GM21381 (cell line): ENCODE measurements around the gene DQX1.
A peak's percentile ranks its signal among the peaks of the same experiment; 100 is the strongest.
"Not testable (repeated sequence)": the region's sequence is repeated elsewhere in the genome, so short reads cannot be mapped to it uniquely, and the experiment has no call there.

Experiments used
- ATAC-seq: cut with Tn5 transposase; IDR thresholded peaks from one replicate; pipeline ENCODE4 v1.9.1; 2021; ENCODE audit warnings: mild to moderate bottlenecking, moderate library complexity; ENCODE audit not compliant: unreplicated experiment

DQX1 gene

DNA sequence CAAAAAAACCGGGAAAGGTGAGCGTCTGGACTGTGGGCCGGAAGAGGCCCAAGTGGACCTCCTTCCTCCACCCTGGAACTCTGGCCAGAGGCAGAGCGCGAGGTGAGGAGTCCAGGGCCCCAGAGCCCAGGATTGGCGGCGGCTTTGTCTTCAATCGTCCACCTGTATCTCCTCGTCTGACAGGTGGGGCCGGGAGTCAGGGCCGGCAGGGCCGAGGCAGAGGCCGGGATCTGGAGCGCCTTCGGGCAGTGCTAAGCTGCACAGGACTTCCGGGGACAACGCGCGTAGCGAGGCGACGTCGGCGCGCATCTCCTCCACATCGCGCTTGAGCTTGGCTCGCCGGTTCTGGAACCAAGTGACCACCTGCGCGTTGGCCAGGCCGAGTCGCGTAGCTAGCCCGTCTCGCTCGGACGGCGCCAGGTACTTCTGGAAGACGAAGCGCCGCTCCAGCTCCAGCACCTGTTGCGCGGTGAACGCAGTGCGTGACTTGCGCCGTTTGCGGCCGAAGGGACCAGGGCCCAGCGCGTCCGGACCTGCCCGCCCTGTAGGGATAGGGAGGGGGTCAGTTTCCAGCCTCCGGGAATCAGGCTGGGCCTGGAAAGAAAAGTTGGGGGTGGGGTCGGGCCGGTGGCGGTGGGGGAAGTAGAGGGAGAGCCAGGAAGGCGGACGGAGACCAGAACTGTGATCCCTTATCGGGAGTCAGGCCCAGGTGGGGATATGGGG lies 28.1 kb downstream of the DQX1 start:
- ATAC-seq = no peak

DNA sequence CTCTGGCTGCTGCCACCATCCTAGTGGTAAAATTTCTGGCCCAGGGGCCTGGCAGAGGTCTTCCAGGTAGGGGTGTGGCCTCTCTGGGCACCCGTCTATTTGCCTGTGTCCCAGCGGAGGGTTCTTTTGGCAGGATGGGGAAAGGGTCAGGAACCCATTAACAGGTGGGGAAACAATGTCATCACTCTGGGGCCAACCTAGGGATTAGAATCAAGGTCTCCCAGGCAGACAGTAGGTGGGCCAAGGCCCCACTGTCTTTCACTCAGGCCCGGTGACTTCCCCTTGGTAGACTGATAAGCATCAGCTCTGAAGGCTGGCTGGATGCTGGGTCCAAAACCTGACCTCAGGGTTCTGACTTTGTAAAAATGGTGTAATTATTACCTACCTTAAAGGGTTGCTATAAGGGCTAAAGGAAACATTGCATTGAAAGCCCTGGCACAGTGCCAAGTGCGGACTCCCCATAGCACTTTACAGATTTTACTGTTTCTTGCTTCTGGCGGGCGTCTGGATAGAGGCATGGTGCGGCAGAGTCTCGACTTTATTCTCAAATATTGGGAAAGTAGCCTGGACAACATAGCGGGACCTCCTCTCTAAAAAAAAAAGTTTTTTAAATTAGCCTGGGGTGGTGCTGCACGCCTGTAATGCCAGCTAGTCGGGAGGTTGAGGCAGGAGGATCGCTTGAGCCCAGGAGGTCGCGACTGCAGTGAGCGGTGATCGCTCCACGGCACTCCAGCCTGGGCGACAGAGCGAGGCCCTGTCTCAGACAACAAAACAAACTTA lies 28.8 kb downstream of the DQX1 start:
- ATAC-seq = no peak

DNA sequence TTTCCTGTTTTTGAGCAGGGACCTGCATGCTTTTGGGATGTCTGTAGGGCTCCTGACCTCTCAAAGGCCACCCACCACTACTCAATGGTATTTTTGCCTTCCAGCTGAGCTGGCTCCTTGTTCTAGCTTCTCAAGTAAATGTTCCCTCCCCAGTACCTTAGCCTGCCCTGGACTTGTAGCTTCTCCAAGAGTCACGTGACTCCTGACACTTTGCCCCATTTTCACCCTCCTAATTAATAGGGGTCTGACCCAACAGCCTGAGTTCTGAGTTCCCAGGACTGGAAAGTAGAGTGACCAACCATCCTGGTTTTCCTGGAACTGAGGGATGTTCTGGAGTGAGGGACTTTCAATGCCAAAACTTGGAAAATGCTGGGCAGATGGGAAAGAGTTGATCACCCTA lies 30.6 kb downstream of the DQX1 start:
- no peak for ATAC-seq

DNA sequence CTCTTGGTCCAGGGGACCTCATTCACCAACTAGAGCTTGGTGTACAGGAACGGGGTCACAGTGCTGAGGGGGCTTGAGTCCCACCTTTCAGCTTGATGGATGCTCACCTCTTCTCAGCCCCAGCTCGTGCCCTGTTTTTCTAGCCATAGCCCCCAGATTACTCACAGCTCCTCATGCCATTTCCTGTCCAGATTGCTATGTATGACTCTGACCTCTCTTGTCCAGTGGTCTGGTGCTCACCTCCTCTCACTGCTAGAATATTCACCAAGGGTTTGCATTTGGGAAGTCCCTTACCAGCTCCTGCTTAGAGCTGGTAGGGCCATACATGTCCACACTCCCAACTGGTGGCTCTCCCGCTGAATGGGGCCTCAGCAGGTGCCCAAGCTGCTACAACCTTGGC lies 32.5 kb downstream of the DQX1 start:
- ATAC-seq = no peak

DNA sequence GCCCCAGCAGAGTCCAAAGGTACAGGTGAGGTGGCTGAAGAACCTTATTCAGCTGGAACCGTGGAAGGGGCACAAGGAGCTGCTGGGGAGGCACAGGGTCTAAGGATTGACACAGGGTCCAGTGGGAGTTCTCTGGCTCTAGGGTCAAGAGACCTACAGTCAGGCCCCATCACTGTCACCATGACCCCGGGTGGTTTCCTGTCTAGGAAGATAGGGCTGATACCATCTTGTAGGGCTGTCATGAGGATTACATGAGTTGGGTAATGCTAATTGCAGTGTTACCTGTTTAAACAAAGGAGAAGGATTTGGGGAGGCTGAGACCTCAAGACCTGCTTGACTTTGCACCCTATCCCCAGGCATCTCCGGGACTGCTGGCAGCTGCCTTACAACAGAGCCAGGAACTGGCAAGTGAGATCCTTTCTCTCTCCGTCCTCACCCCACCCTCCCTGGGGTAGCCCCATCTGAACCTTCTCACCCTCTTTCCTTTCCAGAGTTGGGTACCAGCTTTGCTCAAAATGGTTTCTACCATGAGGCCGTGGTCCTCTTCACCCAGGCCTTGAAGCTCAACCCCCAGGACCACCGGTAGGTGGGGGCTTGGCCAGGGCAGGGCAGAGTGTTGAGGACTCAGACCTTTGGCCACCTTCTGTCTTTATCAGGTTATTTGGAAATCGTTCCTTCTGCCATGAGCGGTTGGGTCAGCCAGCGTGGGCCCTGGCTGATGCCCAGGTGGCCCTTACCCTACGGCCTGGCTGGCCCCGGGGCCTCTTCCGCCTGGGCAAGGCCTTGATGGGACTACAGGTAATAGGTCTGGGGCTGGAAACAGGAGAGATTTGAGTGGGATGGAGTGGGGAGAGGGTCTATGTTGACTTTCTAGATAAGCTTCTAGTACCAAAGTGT lies 34.1 kb downstream of the DQX1 start:
- no peak for ATAC-seq

DNA sequence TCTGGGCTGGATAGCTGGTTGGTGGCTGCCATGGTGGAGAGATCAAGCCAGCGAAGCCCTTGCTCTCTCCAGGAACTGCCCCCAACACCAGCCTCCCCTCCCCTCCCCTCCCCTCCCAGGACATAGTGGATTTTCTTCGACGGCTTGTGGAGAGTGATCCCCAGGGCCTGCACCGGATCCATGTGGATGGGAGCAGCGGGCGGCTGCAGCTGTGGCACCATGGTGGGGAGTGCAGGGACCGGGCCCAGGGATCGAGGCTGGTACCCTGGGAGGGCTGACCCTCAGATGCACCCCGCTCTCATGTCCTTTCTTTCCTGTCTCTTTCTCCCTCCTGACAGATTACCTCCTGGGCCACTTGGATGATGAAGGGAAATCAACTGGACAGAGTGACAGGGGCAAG lies 36.1 kb downstream of the DQX1 start:
- no peak for ATAC-seq

DNA sequence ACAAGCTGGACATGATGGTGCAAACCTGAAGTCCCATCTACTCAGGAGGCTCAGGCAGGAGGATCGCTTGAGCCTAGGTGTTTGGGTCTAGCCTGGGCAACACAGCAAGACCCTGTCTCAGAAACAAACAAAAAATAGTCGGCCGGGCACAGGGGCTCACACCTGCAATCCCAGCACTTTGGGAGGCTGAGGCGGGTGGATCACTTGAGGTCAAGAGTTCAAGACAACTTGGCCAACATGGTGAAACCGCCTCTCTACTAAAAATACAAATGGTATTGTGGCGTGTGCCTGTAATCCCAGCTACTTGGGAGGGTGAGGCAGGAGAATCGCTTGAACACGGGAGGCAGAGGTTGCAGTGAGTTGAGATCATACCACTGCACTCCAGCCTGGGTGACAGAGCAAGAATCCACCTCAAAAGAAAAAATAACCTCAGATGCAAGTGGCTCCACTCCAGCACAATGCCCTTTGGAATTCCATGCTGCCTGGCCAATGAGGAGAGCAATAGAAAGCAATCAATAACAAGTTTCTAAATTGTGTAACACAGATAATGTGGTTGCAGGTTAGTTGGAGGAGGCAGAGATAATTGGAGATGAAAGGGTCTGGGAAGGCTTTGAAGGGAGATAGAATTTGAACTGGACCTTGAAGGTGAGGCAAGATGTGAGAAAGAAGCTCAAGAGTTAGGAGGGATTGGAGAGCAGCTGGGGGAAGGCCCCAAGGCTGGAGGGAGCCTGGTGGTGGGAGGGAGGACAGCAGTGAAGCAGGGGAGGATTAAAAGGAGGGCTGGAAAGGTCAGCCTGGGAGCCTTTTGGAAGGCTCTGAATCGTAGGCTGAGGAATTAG lies 37.2 kb downstream of the DQX1 start:
- ATAC-seq = no peak

DNA sequence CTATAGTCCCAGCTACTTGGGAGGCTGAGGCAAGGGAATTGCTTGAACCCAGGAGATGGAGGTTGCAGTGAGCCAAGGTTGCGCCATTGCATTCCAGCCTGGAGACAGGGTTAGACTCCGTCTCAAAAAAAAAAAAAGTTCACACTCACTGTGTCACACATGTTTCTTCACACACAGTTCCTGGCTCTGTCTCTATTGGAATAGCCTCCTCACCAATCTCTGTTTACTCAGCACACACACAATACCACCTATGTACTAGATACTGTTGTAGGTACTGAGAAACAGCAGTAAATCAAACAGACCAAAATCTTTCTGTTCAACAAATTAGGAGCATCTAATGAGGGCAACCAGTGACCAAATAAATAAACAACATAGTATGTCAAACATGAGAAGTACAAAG lies 39.9 kb downstream of the DQX1 start:
- ATAC-seq = no peak

DNA sequence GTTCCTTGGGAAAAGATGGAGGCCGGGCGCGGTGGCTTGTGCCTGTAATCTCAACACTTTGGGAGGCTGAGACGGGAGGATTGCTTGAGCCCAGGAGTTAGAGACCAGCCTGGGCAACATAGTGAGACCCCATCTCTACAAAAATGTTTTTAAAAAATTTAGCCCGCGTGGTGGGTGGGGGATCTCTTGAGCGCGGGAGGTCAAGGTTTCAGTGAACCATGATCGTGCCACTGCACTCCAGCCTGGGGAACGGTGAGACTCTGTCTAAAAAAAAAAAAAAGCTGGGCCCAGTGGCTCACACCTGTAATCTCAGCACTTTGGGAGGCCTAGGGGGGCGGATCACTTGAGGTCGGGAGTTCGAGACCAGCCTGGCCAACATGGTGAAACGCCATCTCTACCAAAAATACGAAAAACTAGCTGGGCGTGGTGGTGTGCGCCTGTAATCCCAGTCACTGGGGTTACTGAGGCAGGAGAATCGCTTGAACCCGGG lies 42.3 kb downstream of the DQX1 start:
- not testable (repeated sequence) for ATAC-seq

DNA sequence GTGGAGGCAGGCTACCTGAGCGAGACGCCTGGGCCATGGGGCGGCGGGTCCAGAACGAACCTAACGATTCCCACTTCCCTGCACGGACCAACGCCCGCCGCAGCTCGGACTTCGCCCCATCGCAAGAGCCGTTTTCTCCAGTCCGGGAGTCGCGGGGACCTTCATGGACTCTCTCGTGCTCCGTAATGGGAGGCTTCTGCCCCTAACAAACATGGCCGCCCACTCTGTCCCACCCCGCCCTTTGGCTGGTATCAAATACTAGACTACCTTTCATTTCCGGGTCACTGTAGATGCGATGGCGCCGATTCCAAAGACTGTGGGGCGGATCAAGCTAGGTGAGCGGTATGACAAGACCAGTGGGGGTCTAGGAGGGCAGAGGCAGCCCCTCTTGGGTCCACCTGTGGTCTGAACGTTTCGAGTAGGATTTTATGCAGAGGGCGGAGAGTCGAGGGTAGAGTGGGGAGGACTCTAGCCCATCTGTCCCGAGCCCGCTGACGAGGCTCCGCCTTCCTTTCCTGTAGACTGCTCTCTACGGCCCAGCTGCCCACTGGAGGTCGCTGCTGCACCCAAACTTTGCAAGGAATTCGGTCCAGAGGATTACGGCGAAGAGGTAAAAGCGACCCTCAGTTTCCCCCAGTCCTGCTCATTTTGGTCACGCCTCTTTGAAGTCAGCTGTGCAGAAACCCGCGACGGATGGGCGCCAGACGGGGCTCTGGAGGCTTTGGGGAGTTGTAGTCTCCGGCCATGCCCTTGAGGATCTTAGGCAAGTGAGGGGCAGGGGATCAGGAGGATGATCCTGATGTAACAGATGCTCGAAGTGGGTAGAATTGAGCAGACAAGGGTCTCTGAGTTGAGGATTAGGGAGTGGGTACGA lies 43.0 kb downstream of the DQX1 start, which contains the start of the genes CCDC142 and TTC31:
TSS of gene CCDC142 (minus strand) at position 198 of the 874 bp plus-strand sequence. CDS start at position 37, 161 bp downstream.
TSS of gene TTC31 (plus strand) at position 281 of the 874 bp plus-strand sequence. CDS start at position 296, 15 bp downstream.
- ATAC-seq = peak; percentile 86

DNA sequence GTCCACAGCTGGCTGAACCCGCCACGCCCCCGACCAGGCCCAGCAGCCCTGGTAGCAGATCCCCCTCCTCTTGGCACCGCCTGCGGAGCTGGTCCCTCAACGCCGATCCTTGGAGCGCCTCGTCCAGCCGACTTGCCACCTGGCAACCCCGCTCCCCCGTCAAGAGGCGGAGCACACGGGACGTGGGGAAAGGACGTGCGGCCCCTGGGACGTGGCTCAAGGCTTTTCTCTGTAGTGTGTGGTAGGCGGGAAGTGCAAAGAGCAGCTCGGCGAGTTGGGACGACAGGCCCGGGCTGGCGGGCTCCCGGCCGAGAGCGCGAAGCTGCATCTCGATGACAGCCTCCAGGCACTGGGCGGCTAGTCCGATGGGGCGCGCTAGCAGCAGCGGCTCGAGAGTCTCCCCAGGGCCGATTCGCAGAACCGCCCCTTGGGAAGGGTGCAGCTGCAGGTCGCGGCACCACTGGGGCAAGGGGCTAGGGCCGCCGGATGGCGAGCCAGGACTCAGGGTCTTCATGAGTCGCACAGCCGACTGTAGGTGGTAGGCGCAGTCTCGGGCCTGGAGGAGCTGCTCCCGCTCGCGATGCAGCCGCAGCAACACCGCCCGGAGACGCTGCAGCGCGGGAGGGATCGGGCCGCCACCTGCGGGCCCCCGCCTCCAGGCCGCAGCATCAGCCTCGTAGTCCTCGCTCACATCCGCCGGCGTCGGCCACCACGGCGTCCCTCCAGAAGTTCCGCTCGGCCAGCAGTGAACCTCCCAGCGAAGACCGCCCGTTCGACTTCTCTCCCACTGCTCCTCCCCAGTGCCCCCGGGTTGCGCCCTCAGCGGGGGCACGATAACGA lies 43.9 kb downstream of the DQX1 start:
- peak; percentile 34 for ATAC-seq

DNA sequence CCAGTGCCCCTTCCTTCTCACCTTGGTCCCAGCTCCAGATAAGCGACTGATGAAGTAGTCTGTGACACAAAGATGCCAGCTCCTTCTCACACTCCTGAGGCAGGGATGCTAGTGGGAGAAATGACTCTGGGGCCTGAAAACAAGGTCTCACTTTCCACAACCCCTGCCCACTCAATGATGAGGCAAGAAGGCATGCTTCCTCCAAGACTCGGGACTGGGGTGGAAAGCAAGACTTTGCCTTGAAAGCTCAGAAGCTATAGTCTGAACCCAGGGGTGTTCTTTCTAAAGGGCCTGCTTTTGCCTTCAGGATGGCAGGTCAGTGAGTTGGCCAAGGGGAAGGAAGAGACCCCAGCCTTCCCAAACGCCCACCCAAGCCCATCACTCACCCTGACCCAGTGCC lies 44.6 kb downstream of the DQX1 start:
- no peak for ATAC-seq

DNA sequence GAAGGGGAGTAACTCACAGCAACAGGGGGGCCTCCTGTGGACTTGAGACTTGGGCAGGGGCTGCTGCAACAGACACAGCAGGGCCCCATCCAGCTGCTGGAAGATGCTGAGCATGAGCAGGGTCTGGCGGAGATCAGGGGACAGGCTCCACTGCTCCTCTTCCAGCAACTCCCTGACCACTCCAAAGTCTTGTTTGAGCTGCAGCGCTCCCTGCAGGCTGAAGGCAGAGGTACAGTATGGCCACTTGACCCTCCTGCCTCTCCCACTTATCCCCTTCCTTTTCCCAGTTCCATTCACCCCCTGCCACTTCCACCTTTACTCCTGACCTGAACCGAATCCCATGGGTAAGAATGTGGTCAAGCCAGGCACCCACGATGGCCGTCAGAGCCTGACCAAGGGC lies 51.1 kb downstream of the DQX1 start:
- ATAC-seq = no peak

DNA sequence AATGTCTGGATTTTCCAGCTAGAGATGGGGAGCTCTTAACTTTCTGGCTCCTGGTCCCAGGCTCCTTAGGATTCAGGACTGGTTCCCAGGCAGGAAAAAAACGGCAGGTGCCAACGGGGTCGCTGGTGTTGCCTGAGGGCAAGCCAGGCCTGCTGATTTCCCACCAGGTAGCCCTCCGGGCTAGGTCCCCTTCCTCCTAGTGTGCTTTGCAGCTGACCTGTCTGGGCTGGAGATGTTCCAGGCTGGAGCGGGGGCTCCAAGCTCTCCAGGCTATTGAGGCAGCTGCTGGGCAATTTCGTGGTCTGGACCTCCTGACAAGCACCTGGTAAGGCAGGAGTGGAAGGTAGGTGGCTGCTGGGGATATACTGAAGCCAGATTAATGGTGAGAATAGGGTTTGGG lies 51.5 kb downstream of the DQX1 start:
- no peak for ATAC-seq

DNA sequence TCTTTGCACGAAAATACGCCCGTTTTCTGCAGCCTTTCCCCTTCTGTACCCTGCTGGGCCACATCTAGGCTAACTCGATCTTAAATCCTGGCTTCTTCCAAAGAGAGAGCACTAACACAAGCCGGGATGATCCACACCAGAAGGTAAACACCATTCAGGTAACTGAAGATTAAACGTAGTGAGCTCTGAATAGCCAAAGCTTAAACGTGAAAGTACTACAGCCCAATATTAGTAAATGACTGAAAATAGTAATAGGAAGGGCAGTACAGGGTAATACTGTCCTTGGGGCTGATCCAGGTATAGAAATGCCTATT lies 53.1 kb downstream of the DQX1 start:
- no peak for ATAC-seq

DNA sequence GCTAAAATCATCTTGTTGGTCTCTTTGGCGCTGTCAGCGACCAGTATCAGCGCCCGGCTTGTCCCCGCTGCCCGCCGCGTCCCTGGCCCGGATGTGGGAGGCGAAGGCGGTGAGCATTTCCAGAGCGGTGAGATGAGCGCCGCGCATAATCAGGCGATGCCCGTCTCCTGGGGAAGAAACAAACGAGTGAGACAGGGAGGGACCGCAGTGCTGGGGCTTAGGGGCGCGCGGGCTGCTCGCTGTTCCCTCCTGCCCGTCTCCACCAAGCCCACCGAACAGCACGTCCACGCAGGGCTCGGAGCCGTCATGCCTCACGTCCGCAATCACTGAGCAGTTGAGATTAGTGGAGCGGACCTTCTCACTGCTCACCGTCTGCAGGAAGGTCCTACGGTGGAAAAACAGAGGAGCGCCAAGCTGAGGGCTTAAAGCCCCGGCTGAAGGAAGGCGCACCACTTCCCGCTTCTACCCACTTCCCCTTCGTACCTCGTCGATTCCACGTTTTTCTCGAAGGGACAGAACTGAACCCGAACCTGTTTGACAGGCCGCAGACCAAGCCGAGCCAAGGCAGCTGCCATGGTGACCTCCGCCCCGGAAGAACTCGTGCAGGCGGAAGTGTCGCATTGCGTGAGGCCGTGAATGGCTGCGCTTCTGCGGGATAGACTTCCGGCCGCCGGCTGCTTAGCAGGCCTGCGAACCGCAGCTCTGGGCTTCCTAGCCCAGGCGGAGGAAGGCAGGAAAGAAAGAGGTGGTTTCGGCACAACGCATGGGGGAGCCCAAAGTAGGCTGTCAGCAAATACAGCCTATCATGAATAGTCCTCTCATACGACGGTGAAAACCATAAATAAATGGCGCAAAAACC lies 53.7 kb downstream of the DQX1 start, which contains the start of gene MRPL53:
TSS of gene MRPL53 (minus strand) at position 595 of the 859 bp plus-strand sequence. CDS start at position 575, 20 bp downstream.
- peak; percentile 82 for ATAC-seq

DNA sequence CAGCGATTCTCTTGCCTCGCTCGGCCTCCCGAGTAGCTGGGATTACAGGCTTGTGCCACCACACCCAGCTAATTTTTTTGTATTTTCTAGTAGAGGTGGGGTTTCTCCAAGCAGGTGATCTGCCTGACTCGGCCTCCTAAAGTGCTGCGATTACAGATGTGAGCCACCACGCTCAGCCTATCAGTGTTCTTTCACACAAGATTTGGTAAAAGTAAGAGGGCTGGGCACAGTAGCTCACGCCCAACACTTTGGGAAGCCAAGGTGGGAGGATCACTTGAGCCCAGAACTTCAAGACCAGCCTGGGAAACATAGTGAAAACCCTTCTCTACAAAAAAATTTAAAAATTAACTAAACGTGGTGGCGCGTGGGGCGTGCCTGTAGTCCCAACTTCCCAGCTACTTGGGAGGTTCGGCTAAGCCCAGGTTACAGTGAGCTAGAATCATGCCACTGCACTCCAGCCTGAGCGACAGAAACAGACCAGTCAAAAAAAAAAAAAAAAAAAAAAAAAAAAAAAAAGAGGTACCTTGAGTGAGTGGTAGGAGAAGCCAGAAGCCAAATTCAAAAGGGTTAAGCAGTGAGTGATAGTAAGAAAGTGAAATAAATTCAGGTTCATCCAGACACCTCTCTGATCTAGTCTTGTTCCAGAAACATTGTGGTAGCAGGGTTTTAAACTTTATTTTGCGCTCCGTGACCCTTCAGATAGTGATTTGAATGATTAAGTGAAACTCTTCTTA lies 54.5 kb downstream of the DQX1 start:
- ATAC-seq = no peak
